Epidermal melanocyte (primary cell): ENCODE data around the gene WNT9A.

ENCODE experiments used
- DNase-seq: peaks from one replicate; pipeline ENCODE4 v3.0.0; 2011; ENCODE audit warnings: low spot score; ENCODE audit not compliant: insufficient read length

Gene WNT9A

DNA sequence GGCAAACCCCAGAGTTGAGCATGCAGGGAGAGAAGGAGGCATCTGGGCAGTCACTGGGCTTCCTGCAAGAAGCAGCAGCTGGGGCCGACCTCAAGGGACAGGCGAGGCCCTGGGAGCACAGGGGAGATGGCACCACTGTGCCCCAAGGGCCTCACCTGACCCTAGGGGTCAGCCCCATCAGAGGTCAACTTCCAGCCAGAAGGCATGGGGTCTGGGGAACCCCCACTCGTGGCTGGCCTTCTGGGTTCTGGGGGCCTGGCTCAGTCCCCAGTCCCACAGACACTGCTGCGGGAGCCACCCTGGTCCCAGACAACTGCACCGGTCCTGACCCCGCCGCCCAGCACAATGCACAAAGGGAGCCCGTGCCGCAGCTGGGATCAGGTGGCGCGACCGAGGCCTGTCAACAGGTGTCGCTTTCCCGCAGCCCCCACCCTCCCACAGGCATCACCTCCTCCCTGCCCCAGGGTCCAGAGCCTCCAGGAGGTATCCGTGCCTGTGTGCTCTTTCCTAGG, 6.2 kb downstream of the WNT9A start:
- DNase-seq, result no peak

GRCh38 chr1:227940791-227941241, 6.9 kb downstream of the WNT9A start:
- no peak for DNase-seq

DNA sequence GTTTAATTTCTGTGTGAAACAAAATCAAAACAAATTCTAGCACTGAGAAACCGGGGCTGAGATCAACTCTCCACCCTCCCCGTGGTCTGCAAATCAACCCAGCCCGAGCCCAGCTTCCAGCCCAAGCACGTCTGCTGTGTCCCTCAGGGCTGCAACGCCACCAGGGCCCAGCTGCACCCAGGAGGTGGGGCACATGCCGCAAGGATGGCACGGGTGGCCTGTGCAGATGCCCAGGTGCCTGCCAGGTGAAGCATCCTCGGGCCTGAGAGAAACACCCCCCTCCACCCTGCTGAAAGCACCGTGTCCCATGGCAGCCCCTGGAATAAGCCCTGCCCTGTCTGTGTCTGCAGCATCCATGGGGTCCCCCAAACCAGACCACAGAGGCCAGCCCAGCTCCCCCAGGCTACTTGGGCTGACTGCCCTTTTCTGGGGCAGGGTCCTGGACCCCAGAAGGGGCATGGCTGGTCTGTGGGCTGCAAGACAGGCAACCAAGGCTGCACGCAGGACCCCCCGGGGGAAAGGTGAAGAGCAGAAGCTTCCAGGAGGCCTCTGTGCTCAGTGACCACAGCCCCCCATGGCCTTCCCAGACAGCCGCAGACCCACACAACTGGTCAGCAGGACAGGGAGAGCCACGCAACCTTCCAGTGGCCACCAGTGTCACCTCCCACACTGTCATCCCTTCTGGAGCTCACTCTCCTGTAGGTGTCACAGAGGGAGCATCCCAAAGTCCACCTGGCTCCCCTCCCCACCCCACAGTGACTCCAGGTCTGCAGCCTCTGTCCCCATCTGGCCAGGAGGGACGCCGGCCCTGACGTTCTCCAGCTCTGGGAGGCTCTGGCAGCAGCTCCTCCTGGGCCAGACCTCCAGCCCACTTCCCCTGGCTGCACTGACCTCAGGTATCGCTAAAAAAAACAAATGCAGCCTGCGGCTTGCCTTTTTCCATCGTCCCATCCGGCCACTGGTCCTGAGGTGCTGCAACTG, 7.7 kb downstream of the WNT9A start:
- DNase-seq, result no peak

DNA sequence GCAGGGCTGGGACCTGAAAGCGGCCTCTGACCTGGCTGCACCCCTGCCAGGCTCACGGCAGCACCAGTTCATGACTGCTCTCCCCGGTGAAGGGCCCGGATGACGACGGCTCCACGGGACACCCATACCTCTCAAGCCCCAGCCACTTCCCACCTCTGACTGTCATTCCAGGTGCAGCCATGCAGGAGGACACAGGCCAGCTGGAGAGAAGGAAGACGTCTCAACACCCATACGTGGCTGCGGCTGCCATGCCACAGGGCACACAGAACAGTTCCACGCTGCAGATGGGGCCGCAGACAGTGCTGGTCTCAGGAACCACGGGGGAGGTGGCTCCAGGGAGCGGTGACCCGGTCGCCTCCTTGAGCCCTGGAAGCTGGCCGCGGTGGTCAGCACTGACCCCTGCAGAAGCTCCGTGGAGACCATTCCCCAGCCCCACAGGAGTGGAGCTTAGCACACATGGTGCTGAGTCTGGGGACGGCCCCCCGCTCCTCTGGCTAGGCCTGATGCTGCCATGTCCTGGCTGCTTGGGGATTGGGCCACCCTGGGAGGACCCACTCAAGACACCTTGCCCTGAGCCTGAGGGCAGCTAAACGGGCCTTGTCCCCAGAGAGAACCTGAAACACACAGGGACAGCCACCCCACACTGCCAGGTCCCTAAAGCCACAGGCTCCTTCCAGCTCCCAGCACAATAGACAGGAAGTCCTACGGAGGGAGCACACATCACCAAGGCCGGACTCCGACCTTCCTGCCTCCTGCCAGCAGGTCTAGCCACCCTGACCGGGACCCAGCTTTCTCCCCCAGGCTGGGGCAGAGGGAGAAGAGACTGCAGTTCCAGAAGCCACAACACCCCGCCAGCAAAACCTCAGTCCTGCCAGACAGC, 8.6 kb downstream of the WNT9A start:
- no peak for DNase-seq

GRCh38 chr1:227938276-227938675, 9.5 kb downstream of the WNT9A start:
- no peak for DNase-seq

GRCh38 chr1:227937838-227938145, 9.9 kb downstream of the WNT9A start:
- DNase-seq, result no peak

DNA sequence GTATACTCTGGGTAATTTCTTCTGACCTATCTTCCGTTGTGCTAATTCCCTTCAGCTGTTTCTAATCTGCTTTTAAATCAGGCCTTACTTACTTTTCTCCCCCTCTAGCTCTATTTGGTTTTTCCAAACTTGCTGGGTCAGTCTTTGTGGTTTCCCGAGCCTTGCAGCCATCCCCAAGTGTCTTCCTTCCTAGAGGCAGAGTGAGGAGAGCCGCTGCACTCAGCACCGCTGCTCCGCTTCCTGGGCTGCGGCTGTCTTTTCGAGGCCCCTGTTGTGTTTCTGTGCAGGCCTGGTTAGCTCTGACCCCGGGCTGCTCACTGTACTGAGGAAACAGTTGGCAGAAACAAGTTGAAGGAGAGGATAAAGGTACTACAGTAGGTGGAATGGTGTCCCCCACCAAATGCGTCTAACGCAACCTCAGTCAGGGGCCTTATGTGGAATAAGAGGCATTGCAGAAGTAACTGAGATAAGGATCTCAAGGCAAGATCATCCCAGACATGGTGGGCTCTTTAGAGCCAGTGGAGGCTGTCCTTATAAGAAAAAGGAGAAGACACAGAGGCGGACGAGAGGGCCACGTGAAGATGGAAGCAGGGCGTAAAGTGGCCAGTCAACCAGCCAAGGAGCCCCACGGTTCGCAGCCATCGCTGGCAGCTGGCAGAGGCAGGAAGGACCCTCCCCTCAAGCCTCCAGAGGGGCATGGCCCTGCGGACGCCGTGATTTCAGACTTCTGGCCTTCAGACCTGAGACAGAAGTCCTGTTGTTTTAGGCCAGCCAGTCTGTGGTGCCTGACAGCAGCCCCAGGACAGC, 10.5 kb downstream of the WNT9A start:
- DNase-seq, result no peak

GRCh38 chr1:227935826-227936225, 11.9 kb downstream of the WNT9A start:
- DNase-seq, result no peak

DNA sequence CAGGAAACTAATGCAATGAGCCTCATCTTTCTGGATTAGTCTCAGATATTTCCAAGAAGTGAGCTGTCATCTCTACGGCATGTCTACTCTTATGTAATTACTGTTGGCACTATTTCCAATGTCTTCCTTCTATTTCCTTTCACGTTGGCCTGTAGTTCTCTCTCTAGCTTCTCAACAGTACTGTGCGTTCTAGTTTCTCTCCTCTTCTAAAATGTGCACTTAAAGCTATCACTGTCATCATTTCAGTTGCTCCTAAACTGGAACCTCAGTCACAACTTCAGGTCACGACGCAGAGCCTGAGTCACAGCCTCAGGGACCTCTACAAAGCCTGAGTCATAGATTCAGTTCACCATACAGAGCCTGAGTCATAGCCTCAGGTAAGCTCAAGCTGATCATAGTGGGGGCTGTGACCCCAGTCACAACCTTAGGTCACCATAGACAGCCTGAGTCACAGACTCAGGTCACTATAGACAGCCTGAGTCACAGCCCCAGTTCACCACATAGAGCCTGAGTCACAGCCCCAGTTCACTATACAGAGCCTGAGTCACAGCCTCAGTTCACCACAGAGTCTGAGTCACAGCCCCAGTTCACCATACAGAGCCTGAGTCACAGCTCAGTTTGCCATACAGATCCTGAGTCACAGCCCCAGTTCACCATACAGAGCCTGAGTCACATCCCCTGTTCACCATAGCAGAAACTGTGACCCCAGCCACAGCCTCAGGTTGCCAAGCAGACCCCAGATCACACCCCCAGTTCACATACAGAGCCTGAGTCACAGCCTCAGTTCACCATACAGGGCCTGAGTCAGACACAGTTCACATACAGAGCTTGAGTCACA, 13.0 kb downstream of the WNT9A start:
- no peak for DNase-seq

DNA sequence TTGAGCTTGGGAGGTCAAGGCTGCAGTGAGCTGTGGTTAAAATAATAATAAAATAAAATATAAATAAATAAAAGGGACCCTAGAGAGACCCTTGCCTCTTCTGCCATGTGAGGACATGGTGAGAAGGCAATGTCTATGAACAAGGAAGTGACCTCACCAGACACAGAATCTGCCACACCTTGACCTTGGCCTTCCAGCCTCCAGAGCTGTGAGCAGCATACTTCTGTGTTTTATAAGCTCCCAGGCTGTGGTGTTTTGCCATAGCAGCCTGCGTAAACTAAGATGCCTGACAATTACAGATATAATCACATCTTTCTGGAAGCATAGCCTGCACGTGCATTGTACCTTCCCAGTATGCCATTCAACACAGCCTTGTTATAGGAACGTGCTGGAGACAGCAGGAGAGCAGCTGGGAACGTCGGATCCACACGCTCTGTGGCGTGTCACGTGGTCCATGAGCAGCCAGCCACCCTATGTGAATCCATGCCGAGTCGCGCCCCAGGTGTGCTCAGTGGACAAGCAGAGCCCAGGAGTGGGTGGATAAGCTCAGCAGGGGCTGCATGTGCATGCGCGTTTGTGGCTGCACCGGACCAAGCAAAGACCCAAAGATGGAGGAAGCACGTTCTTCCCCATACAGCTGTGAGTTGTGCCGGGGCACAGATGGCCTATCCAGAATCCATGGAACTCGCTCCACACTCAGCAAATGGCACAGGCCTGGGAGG, 17.8 kb downstream of the WNT9A start:
- no peak for DNase-seq

DNA sequence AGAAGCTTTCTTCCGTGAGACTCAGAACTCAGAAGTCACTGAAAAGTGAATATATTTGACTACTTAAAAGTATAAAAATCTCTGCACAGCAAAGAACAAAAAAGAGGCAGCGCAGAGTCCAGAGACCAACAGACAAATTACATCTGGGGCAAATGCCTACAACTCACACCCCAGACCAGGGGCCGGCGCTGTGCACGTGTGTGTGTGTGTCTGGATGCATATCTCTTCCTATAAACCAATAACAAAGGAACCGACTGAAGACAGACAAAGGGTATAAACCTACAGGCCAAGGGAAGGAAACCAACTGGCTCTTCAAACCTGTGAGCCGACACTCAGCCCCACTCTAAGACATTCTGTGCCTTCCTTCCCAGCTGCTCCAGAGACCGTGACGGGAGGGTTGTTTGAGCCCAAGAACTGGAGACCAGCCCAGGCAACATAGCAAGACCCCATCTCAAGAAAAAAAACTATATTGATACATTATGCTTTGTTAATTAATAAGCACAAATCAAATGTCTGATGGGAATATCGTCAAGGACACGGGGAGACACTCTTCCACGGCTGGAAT, 18.8 kb downstream of the WNT9A start:
- no peak for DNase-seq

GRCh38 chr1:227927971-227928741, 19.6 kb downstream of the WNT9A start:
- no peak for DNase-seq

- no peak for DNase-seq
These were observed 20.5 kb downstream of the WNT9A start for GRCh38 chr1:227926896-227927885.

- no peak for DNase-seq
These were observed 21.4 kb downstream of the WNT9A start for GRCh38 chr1:227926216-227926791.

- DNase-seq, result no peak
These were observed 22.0 kb downstream of the WNT9A start for GRCh38 chr1:227925582-227926198.

DNA sequence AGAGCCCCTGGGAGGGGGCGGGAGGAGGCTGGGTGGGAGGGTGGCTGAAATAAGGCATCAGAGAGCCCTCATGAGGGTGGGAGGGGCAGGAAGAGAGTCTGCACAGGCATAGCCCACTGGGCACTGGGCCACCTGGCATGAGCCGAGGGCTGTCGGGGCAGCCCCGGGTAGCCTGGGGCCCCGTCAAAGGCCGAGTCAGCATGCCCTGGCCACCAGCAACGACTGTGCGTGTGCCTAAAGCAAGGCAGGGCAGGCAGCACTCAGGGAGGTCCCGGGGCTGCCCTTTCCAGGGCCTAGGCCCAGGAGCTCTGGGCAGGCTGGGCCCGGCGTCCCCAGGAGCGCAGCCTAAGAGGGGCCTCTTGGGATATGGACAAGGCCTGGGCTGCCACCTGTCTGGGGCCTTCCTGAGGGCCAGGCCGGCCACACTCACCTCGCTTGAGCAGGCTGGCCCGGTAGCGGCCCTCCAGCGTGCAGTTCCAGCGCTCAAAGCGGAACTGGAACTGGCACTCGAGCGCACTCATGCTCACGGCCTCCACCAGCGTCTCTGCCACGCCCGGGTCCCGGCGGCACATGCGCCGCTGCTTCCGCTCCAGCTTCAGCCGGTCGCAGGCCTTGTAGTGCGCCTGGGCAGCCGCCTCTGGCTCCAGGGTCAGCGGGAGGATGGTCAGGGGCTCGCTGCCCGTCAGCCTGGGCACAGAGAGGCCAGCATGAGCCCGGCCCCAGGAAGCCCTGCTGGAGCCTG, 22.7 kb downstream of the WNT9A start:
- no peak for DNase-seq
